HCT116 (cell line): ENCODE results near the gene CDK14. TPM values are rescaled to one million over a fixed set of nuclear protein-coding genes. Genes with fewer than 3 reads are reported as not detected.

Experiments used
- ATAC-seq: fragments of 200-7000 bp; cut with Tn5 transposase; 2 replicates; pipeline ENCODE4 v1.9.1; 2020; ENCODE audit warnings: mild to moderate bottlenecking, moderate library complexity
- BruUV-seq: library from RNA; stranded (reverse); fragments of 400-500 nt; replicated peaks from 2 replicates; lab custom pipeline; 2021; lab: Mats Ljungman, UMichigan
- CTCF ChIA-PET: fragments of 300-600 bp; sonication (Branson Sonifier 250); formaldehyde crosslinking; loops from one replicate; lab custom pipeline; 2021; ENCODE audit warnings: antibody characterized with exemption; lab: Charles Lee
- POLR2A ChIA-PET: fragments of 300-600, 350-600 bp; sonication (Branson Sonifier 250); formaldehyde crosslinking; loops from one replicate; lab custom pipeline; 2021; ENCODE audit warnings: antibody characterized with exemption; lab: Charles Lee
- RAD21 ChIA-PET, 2 experiments: fragments of 300-600 bp; sonication (Branson Sonifier 250); formaldehyde crosslinking; loops; one replicate each; lab custom pipeline; 2023; ENCODE audit warnings: low total read pairs in 2 of 2; ENCODE audit not compliant: uncharacterized antibody in 2 of 2, unreplicated experiment in 2 of 2, low non-redundant PET in 1 of 2; lab: Charles Lee
- DNase-seq: peaks from one replicate; pipeline ENCODE4 v3.0.0-alpha.2; 2010; ENCODE audit warnings: low read depth, low spot score
- H2AFZ ChIP-seq: fragments of 200-600 bp; shearing (Covaris generic), sonication (generic); 2 replicates; pipeline ENCODE4 v1.6.1; 2017; ENCODE audit warnings: low read depth, mixed run types, mixed read lengths, antibody characterized with exemption, low read length; ENCODE audit not compliant: poor library complexity, severe bottlenecking
- H3K27ac ChIP-seq: 2 replicates; pipeline ENCODE4 v1.5.1; 2012; ENCODE audit warnings: low read depth, low read length
- H3K27me3 ChIP-seq: fragments of 200-600 bp; sonication (generic); 2 replicates; pipeline ENCODE4 v1.6.1; 2016; ENCODE audit warnings: mixed run types, low read length, mixed read lengths; ENCODE audit not compliant: insufficient read depth
- H3K36me3 ChIP-seq, 2 experiments: fragments of 200-500 bp in 1 of 2; fragments of 200-600 bp in 1 of 2; sonication (Bioruptor generic) in 1 of 2; sonication (generic) in 1 of 2; 2 replicates each; pipeline versions ENCODE4 v1.5.1 to v1.6.1; 2014 to 2016; ENCODE audit warnings: low read length in 2 of 2, inconsistent platforms in 1 of 2, mixed read lengths in 1 of 2, mixed run types in 1 of 2; ENCODE audit not compliant: insufficient read depth in 2 of 2, control insufficient read depth in 1 of 2
- H3K4me1 ChIP-seq, 2 experiments: fragments of 200-600 bp in 1 of 2; sonication (generic) in 1 of 2; 2 replicates each; pipeline versions ENCODE4 v1.5.1 to v1.6.1; 2012 to 2017; ENCODE audit warnings: low read length in 2 of 2, inconsistent platforms in 1 of 2, mild to moderate bottlenecking in 1 of 2, mixed read lengths in 1 of 2, mixed run types in 1 of 2, moderate library complexity in 1 of 2; ENCODE audit not compliant: insufficient read depth in 2 of 2, control insufficient read depth in 1 of 2
- H3K4me2 ChIP-seq: fragments of 200-600 bp; sonication (generic); 2 replicates; pipeline ENCODE4 v1.6.1; 2017; ENCODE audit warnings: mixed run types, low read length, mixed read lengths
- H3K4me3 ChIP-seq, 2 experiments: fragments of 200-600 bp in 1 of 2; sonication (generic) in 1 of 2; replicated peaks in 1 of 2; 2 replicates each; pipeline ENCODE4 v1.5.1; 2011 to 2016; ENCODE audit warnings: low read length in 2 of 2, control low read depth in 1 of 2, low read depth in 1 of 2, mild to moderate bottlenecking in 1 of 2, mixed read lengths in 1 of 2, mixed run types in 1 of 2
- H3K79me2 ChIP-seq: fragments of 200-600 bp; sonication (generic); 2 replicates; pipeline ENCODE4 v1.6.1; 2017; ENCODE audit warnings: mild to moderate bottlenecking, mixed run types, low read length, moderate library complexity, mixed read lengths; ENCODE audit not compliant: insufficient read depth
- H3K9ac ChIP-seq: fragments of 200-600 bp; sonication (generic); 2 replicates; pipeline ENCODE4 v1.6.1; 2016; ENCODE audit warnings: low read length, mixed read lengths
- H3K9me2 ChIP-seq: fragments of 200-600 bp; sonication (generic), shearing (Covaris generic); 2 replicates; pipeline ENCODE4 v1.6.1; 2017; ENCODE audit warnings: mixed run types, mild to moderate bottlenecking, moderate library complexity; ENCODE audit not compliant: insufficient read depth
- H3K9me3 ChIP-seq, 2 experiments: fragments of 200-500 bp in 1 of 2; fragments of 200-600 bp in 1 of 2; sonication (Bioruptor generic) in 1 of 2; sonication (generic) in 1 of 2; 2 replicates each; pipeline ENCODE4 v1.6.1; 2014 to 2017; ENCODE audit warnings: low read length in 2 of 2, mixed read lengths in 2 of 2, inconsistent platforms in 1 of 2, low read depth in 1 of 2, mild to moderate bottlenecking in 1 of 2, mixed run types in 1 of 2, moderate library complexity in 1 of 2; ENCODE audit not compliant: control insufficient read depth in 1 of 2, insufficient read depth in 1 of 2
- H4K20me1 ChIP-seq: fragments of 200-600 bp; sonication (generic), shearing (Covaris generic); 2 replicates; pipeline ENCODE4 v1.6.1; 2017; ENCODE audit warnings: mixed run types, mild to moderate bottlenecking, moderate library complexity; ENCODE audit not compliant: insufficient read depth
- CEBPB ChIP-seq: IDR thresholded peaks from 2 replicates; pipeline ENCODE4 v1.6.1; 2012; ENCODE audit warnings: low read depth
- ELF1 ChIP-seq: IDR thresholded peaks from 2 replicates; pipeline ENCODE4 v1.6.1; 2012; ENCODE audit warnings: low read depth, borderline replicate concordance
- JUND ChIP-seq: IDR thresholded peaks from 2 replicates; pipeline ENCODE4 v1.6.1; 2012
- POLR2AphosphoS5 ChIP-seq: IDR thresholded peaks from 2 replicates; pipeline ENCODE4 v1.6.1; 2011; ENCODE audit warnings: mild to moderate bottlenecking, low read depth, low read length, moderate library complexity
- RAD21 ChIP-seq: IDR thresholded peaks from 2 replicates; pipeline ENCODE4 v1.6.1; 2012; ENCODE audit warnings: low read depth, mild to moderate bottlenecking
- SP1 ChIP-seq: IDR thresholded peaks from 2 replicates; pipeline ENCODE4 v1.6.1; 2012; ENCODE audit warnings: low read depth
- TCF7L2 ChIP-seq: IDR thresholded peaks from 2 replicates; pipeline ENCODE4 v1.7.0; 2011; ENCODE audit warnings: borderline replicate concordance, inconsistent platforms; ENCODE audit not compliant: insufficient read depth, insufficient read length; ENCODE audit errors: extremely low read depth
- ZNF274 ChIP-seq: fragments of 200-500 bp; sonication (Bioruptor generic); IDR thresholded peaks from 2 replicates; pipeline ENCODE4 v1.6.1; 2014; ENCODE audit warnings: mild to moderate bottlenecking, low read depth, low read length, inconsistent platforms
- intact Hi-C: fragments of 100-400 bp; cut with micrococcal nuclease; formaldehyde crosslinking; loops from 2 replicates; pipeline ENCODE4 v1.10.0; 2022
- total RNA-seq: library from RNA; stranded (reverse); gene quantifications from one replicate; pipeline ENCODE4 v1.2.1, GENCODE V29; 2021; ENCODE audit not compliant: unreplicated experiment
- TF ChIP-seq, protein P1 (sequence below): IDR thresholded peaks from 2 replicates; pipeline ENCODE4 v1.6.1; 2012
- TF ChIP-seq, protein P2 (sequence below): IDR thresholded peaks from 2 replicates; pipeline ENCODE4 v1.6.1; 2012; ENCODE audit warnings: low read depth

CDK14 gene
- total RNA-seq, 1 experiment from 2014 or later: 10.2 TPM

GRCh38 chr7:90713628-90714027 is 117.5 kb downstream of the CDK14 start:
- CTCF ChIA-PET: no interaction called here
- BruUV-seq: no TSS peak

More at GRCh38 chr7:90713628-90714027, 117.5 kb downstream of the CDK14 start:
- H3K4me1 ChIP-seq: no peaks in the 10 kb centered on the region
- ChIA-PET POLR2A (no interaction called here), RAD21 (no interaction called here)
- no peak overlapping the region for H2AFZ ChIP-seq
- H3K79me2 ChIP-seq: no peaks in the 10 kb centered on the region
- no peaks in the 10 kb centered on the region for H3K27me3 ChIP-seq
- no peak overlapping the region for H3K4me3 ChIP-seq
- no peaks in the 10 kb centered on the region for H3K9me3 ChIP-seq
- no peak for DNase-seq
- H3K9ac ChIP-seq: no peak overlapping the region
- TF ChIP-seq ZNF274 (no peak), RAD21 (no peak), CEBPB (no peak), TCF7L2 (no peak), SP1 (no peak), JUND (no peak), POLR2AphosphoS5 (no peak), ELF1 (no peak)
- TF ChIP-seq, protein P1, sequence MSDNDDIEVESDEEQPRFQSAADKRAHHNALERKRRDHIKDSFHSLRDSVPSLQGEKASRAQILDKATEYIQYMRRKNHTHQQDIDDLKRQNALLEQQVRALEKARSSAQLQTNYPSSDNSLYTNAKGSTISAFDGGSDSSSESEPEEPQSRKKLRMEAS: no peak
- TF ChIP-seq, protein P2, sequence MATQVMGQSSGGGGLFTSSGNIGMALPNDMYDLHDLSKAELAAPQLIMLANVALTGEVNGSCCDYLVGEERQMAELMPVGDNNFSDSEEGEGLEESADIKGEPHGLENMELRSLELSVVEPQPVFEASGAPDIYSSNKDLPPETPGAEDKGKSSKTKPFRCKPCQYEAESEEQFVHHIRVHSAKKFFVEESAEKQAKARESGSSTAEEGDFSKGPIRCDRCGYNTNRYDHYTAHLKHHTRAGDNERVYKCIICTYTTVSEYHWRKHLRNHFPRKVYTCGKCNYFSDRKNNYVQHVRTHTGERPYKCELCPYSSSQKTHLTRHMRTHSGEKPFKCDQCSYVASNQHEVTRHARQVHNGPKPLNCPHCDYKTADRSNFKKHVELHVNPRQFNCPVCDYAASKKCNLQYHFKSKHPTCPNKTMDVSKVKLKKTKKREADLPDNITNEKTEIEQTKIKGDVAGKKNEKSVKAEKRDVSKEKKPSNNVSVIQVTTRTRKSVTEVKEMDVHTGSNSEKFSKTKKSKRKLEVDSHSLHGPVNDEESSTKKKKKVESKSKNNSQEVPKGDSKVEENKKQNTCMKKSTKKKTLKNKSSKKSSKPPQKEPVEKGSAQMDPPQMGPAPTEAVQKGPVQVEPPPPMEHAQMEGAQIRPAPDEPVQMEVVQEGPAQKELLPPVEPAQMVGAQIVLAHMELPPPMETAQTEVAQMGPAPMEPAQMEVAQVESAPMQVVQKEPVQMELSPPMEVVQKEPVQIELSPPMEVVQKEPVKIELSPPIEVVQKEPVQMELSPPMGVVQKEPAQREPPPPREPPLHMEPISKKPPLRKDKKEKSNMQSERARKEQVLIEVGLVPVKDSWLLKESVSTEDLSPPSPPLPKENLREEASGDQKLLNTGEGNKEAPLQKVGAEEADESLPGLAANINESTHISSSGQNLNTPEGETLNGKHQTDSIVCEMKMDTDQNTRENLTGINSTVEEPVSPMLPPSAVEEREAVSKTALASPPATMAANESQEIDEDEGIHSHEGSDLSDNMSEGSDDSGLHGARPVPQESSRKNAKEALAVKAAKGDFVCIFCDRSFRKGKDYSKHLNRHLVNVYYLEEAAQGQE: no peak
- H3K27ac ChIP-seq: no peak overlapping the region
- no peaks in the 10 kb centered on the region for H4K20me1 ChIP-seq
- intact Hi-C loops: no loop called here
- ATAC-seq: no peak
- no peaks in the 10 kb centered on the region; the same call in 1 of the 2 replicates for H3K9me2 ChIP-seq
- H3K4me2 ChIP-seq: no peak overlapping the region
- H3K36me3 ChIP-seq: no peaks in the 10 kb centered on the region
